HepG2 (cell line): Measurements from ENCODE around the gene ANAPC2. TPM values are rescaled to one million over a fixed set of nuclear protein-coding genes. Genes with fewer than 3 reads are reported as not detected.

Experiments
- ARHGAP35 ChIP-seq: sonication (generic); formaldehyde crosslinking; IDR thresholded peaks from 2 replicates; pipeline ENCODE4 v1.9.0; 2022; ENCODE audit warnings: mild to moderate bottlenecking, inconsistent platforms, moderate library complexity, missing genetic modification reagents, borderline replicate concordance
- ARID2 ChIP-seq: sonication (generic); formaldehyde crosslinking; IDR thresholded peaks from 2 replicates; pipeline ENCODE4 v1.8.1; 2022; ENCODE audit warnings: mild to moderate bottlenecking, missing genetic modification reagents, borderline replicate concordance
- ARID3A ChIP-seq: IDR thresholded peaks from 2 replicates; pipeline ENCODE4 v1.6.1; 2012; ENCODE audit warnings: low read depth, low read length, improper control_type of control experiment
- BRF2 ChIP-seq: sonication (generic); formaldehyde crosslinking; IDR thresholded peaks from 2 replicates; pipeline ENCODE4 v1.8.1; 2022; ENCODE audit warnings: mild to moderate bottlenecking, missing genetic modification reagents
- EED ChIP-seq: sonication (generic); formaldehyde crosslinking; IDR thresholded peaks from 2 replicates; pipeline ENCODE4 v1.5.0; 2020; ENCODE audit warnings: mild to moderate bottlenecking, missing genetic modification reagents
- HINFP ChIP-seq: sonication (generic); formaldehyde crosslinking; IDR thresholded peaks from 2 replicates; pipeline ENCODE4 v1.4.0; 2020; ENCODE audit warnings: low read depth, mild to moderate bottlenecking, missing genetic modification reagents
- HNRNPH1 ChIP-seq: fragments of 200-400 bp; formaldehyde crosslinking; optimal IDR thresholded peaks from 2 replicates; pipeline ENCODE3; 2017; ENCODE audit warnings: mild to moderate bottlenecking, low read depth, low read length
- NCOA2 ChIP-seq: sonication (generic); formaldehyde crosslinking; IDR thresholded peaks from 2 replicates; pipeline ENCODE4 v1.8.0; 2022; ENCODE audit warnings: inconsistent platforms
- PHF20 ChIP-seq: sonication (generic); formaldehyde crosslinking; IDR thresholded peaks from 2 replicates; pipeline ENCODE4 v1.5.0; 2020; ENCODE audit warnings: mild to moderate bottlenecking, missing genetic modification reagents
- RBAK ChIP-seq: sonication (generic); formaldehyde crosslinking; IDR thresholded peaks from 2 replicates; pipeline ENCODE4 v1.5.1; 2020; ENCODE audit warnings: mild to moderate bottlenecking, missing genetic modification reagents
- SNAPC2 ChIP-seq: sonication (generic); formaldehyde crosslinking; IDR thresholded peaks from 2 replicates; pipeline ENCODE4 v1.8.1; 2022; ENCODE audit warnings: mild to moderate bottlenecking, missing genetic modification reagents
- SNAPC5 ChIP-seq: sonication (generic); formaldehyde crosslinking; IDR thresholded peaks from 2 replicates; pipeline ENCODE4 v1.8.1; 2023; ENCODE audit warnings: mild to moderate bottlenecking, missing genetic modification reagents, borderline replicate concordance
- TBX3 ChIP-seq: fragments of 450-650 bp; IDR thresholded peaks from 2 replicates; pipeline ENCODE4 v1.6.1; 2017; ENCODE audit warnings: antibody characterized with exemption, mild to moderate bottlenecking, inconsistent platforms, borderline replicate concordance
- THAP8 ChIP-seq: sonication (generic); formaldehyde crosslinking; IDR thresholded peaks from 2 replicates; pipeline ENCODE4 v1.5.1; 2020; ENCODE audit warnings: missing genetic modification reagents, mild to moderate bottlenecking, borderline replicate concordance
- ZBTB33 ChIP-seq: sonication (generic); formaldehyde crosslinking; IDR thresholded peaks from 2 replicates; pipeline ENCODE4 v1.4.0; 2020; ENCODE audit warnings: missing genetic modification reagents
- ZBTB49 ChIP-seq: sonication (generic); formaldehyde crosslinking; IDR thresholded peaks from 2 replicates; pipeline ENCODE4 v1.4.0; 2020; ENCODE audit warnings: missing genetic modification reagents, borderline replicate concordance
- ZNF33A ChIP-seq: sonication (generic); formaldehyde crosslinking; IDR thresholded peaks from 2 replicates; pipeline ENCODE4 v1.5.1; 2020; ENCODE audit warnings: missing genetic modification reagents, mild to moderate bottlenecking, moderate library complexity, borderline replicate concordance
- ZNF616 ChIP-seq: sonication (generic); formaldehyde crosslinking; IDR thresholded peaks from 2 replicates; pipeline ENCODE4 v1.5.0; 2020; ENCODE audit warnings: low read depth, mild to moderate bottlenecking, missing genetic modification reagents
- polyA plus RNA-seq, 8 experiments: library from polyadenylated mRNA; depleted of rRNA in 3 of 8; stranded (reverse) in 7 of 8; unstranded in 1 of 8; fragments of >200 nt; fragmentation: Illumina TruSeq in 4 of 8; extraction: Trizol in 4 of 8; gene quantifications; 2 replicates each; pipeline versions ENCODE4 v1.2.1 to v1.2.3, GENCODE V29; 2011 to 2016; ENCODE audit warnings: low read depth in 4 of 8, missing spikeins in 1 of 8, mixed read lengths in 1 of 8; ENCODE audit not compliant: insufficient read depth in 1 of 8
- total RNA-seq, 5 experiments: library from RNA; depleted of rRNA; stranded (reverse); fragments of >200 nt; fragmentation: Illumina TruSeq; extraction: Trizol; gene quantifications; 2 replicates each; pipeline ENCODE4 v1.2.3, GENCODE V29; 2016; ENCODE audit warnings: low read depth in 1 of 5

The ANAPC2 gene
- total and polyA plus RNA-seq, 2 of the 13 experiments (the other 11 are each of a cell fraction or from before 2014, with no cell fraction given) = 12.3 to 15.4 TPM

- TF ChIP-seq HINFP (CRISPR knock-in tag) (no peak), NCOA2 (CRISPR knock-in tag) (no peak), ARID2 (CRISPR knock-in tag) (no peak), ZNF616 (CRISPR knock-in tag) (no peak), PHF20 (CRISPR knock-in tag) (no peak), TBX3 (no peak), ARID3A (no peak), RBAK (no peak), SNAPC5 (CRISPR knock-in tag) (no peak), ZBTB33 (CRISPR knock-in tag) (no peak), BRF2 (no peak), HNRNPH1 (no peak), THAP8 (CRISPR knock-in tag) (no peak), SNAPC2 (CRISPR knock-in tag) (no peak), ZBTB49 (CRISPR knock-in tag) (no peak), ZNF33A (CRISPR knock-in tag) (no peak), EED (peak; percentile 7; the same call in 1 of the 2 replicates), ARHGAP35 (CRISPR knock-in tag) (no peak)
These were observed 19.2 kb downstream of the ANAPC2 start (continued) for GRCh38 chr9:137168904-137169856.
